K562 (cell line): Measurements from ENCODE around the gene PXN. TPM values are rescaled to one million over a fixed set of nuclear protein-coding genes. Genes with fewer than 3 reads are reported as not detected.
A peak's percentile ranks its signal among the peaks of the same experiment; 100 is the strongest.

Experiments
- ATF1 ChIP-seq, 2 experiments: fragments of 450-650 bp in 1 of 2; IDR thresholded peaks; 2 replicates each; pipeline ENCODE4 v1.6.1; 2016; ENCODE audit warnings: missing compliant biosample characterization in 1 of 2, missing genetic modification characterization in 1 of 2
- BACH1 ChIP-seq: fragments of 200-800 bp; sonication (Bioruptor generic); IDR thresholded peaks from 2 replicates; pipeline ENCODE4 v1.6.1; 2016; ENCODE audit warnings: missing genetic modification characterization, missing compliant biosample characterization
- BCOR ChIP-seq: fragments of 450-650 bp; IDR thresholded peaks from 2 replicates; pipeline ENCODE4 v1.6.1; 2016
- BRCA1 ChIP-seq, 2 experiments: fragments of 450-650 bp in 1 of 2; sonication (generic) in 1 of 2; formaldehyde crosslinking in 1 of 2; IDR thresholded peaks; 2 replicates each; pipeline versions ENCODE4 v1.5.0 to v1.6.1; 2017 to 2020; ENCODE audit warnings: mild to moderate bottlenecking in 1 of 2, missing genetic modification reagents in 1 of 2
- CHAMP1 ChIP-seq: fragments of 450-650 bp; IDR thresholded peaks from 2 replicates; pipeline ENCODE4 v1.6.1; 2016; ENCODE audit warnings: mild to moderate bottlenecking
- FOS ChIP-seq: IDR thresholded peaks from 3 replicates; pipeline ENCODE4 v1.6.1; 2011; ENCODE audit not compliant: insufficient read length; ENCODE audit errors: extremely low read depth
- MLX ChIP-seq, 2 experiments: fragments of 450-650 bp in 1 of 2; sonication (generic) in 1 of 2; formaldehyde crosslinking; conservative IDR thresholded peaks; 2 replicates each; pipeline versions ENCODE4 v1.4.0 to v1.8.1; 2020 to 2022; ENCODE audit warnings: mild to moderate bottlenecking in 1 of 2, missing genetic modification reagents in 1 of 2
- NELFE ChIP-seq: IDR thresholded peaks from 2 replicates; pipeline ENCODE4 v1.6.1; 2011; ENCODE audit warnings: mild to moderate bottlenecking; ENCODE audit not compliant: insufficient read depth, insufficient read length
- NEUROD1 ChIP-seq: fragments of 150-350 bp; IDR thresholded peaks from 2 replicates; pipeline ENCODE4 v1.6.1; 2014; ENCODE audit warnings: borderline replicate concordance, low read length, low read depth; ENCODE audit not compliant: partially characterized antibody
- NR2C2 ChIP-seq, 2 experiments: fragments of 200-800 bp in 1 of 2; sonication (Bioruptor generic) in 1 of 2; sonication (generic) in 1 of 2; formaldehyde crosslinking in 1 of 2; IDR thresholded peaks; 2 replicates each; pipeline versions ENCODE4 v1.6.1 to v1.8.0; 2016 to 2022; ENCODE audit warnings: mild to moderate bottlenecking in 1 of 2, missing compliant biosample characterization in 1 of 2, missing genetic modification characterization in 1 of 2, missing genetic modification reagents in 1 of 2
- PREB ChIP-seq: sonication (generic); formaldehyde crosslinking; IDR thresholded peaks from 2 replicates; pipeline ENCODE4 v1.8.1; 2023; ENCODE audit warnings: mild to moderate bottlenecking, missing genetic modification reagents
- ZNF217 ChIP-seq: sonication (generic); formaldehyde crosslinking; IDR thresholded peaks from 2 replicates; pipeline ENCODE4 v1.8.0; 2022; ENCODE audit warnings: mild to moderate bottlenecking, missing genetic modification reagents
- polyA plus RNA-seq, 8 experiments: library from polyadenylated mRNA; depleted of rRNA in 4 of 8; stranded (reverse) in 5 of 8; unstranded in 3 of 8; fragments of >200 nt; fragmentation: Nextera tagmentation in 2 of 8; fragmentation: Illumina TruSeq in 1 of 8; extraction: Ambion mirVana in 2 of 8; extraction: Trizol in 1 of 8; gene quantifications; 2 replicates each; pipeline versions ENCODE4 v1.2.1 to v1.2.3, GENCODE V29; 2011 to 2014; ENCODE audit warnings: inconsistent platforms in 1 of 8, missing spikeins in 1 of 8
- total RNA-seq, 7 experiments: library from RNA; depleted of rRNA in 6 of 7; stranded (reverse); fragments of >200 nt in 6 of 7; fragmentation: Illumina TruSeq in 2 of 7; extraction: Trizol in 2 of 7; gene quantifications; 2 replicates each; pipeline versions ENCODE4 v1.2.1 to v1.2.3, GENCODE V29; 2011 to 2021; ENCODE audit warnings: low replicate concordance in 1 of 7
- TF ChIP-seq, protein P1 (sequence below): sonication (generic); formaldehyde crosslinking; IDR thresholded peaks from 2 replicates; pipeline ENCODE4 v1.9.0; 2022; ENCODE audit warnings: mild to moderate bottlenecking, missing genetic modification reagents
- TF ChIP-seq, protein P2 (sequence below): IDR thresholded peaks from 3 replicates; pipeline ENCODE4 v1.6.1; 2011; ENCODE audit warnings: borderline replicate concordance, mild to moderate bottlenecking; ENCODE audit not compliant: insufficient read length, insufficient read depth
- TF ChIP-seq, protein P3 (sequence below): fragments of 450-650 bp; IDR thresholded peaks from 2 replicates; pipeline ENCODE4 v1.6.1; 2018; ENCODE audit warnings: mild to moderate bottlenecking, low read depth; ENCODE audit not compliant: partially characterized antibody
- TF ChIP-seq, protein P4 (sequence below): fragments of 250-450 bp; sonication (Bioruptor Pico); IDR thresholded peaks from 2 replicates; pipeline ENCODE4 v1.9.0; 2021; ENCODE audit warnings: mild to moderate bottlenecking
- TF ChIP-seq, protein P5 (sequence below): fragments of 250-450 bp; sonication (Bioruptor Pico); IDR thresholded peaks from 2 replicates; pipeline ENCODE4 v1.4.0; 2020

The PXN gene
- total and polyA plus RNA-seq, 9 of the 15 experiments (the other 6 are each of a cell fraction or from before 2014, with no cell fraction given) = 4.0 to 74.1 (median 18.6) TPM

DNA sequence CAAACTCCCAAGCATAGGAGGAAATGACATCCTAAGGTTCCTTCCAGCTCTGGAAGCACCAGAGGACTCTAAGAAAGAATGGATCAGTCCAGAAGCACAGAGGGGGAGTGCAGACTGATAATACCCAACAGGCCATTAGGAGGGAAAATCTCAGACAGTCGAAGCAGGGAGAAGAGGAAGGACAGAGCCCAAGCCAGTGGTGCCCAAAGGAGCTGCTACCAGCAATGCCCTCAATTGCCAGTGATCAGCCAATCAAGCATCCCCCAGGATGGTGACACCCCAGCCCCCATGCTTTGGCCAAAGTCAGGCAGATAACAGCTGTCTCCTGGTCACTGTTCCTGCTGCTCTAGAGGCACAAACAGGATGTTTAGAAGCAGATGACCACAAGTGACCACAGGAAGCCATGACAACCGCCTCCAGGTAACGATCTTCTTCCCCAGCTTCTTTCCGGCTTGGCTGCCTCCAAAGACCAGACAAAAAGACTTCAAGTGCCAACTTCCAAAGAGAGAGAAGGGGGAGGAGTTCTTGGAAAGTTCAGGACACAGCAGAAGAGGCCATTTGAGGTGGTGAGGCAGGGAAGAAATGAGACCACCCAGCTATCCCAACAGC, 16.2 kb downstream of the PXN start (continued):
- TF ChIP-seq CHAMP1 (no peak), ATF1 (CRISPR knock-in tag; IDR thresholded peaks at IDR 0.05) (no peak), ATF1 (tag; IDR thresholded peaks at IDR 0.05) (no peak), BACH1 (tag) (no peak), BRCA1 (IDR thresholded peaks at IDR 0.05) (no peak), BRCA1 (CRISPR knock-in tag; IDR thresholded peaks at IDR 0.05) (no peak), NR2C2 (CRISPR knock-in tag; IDR thresholded peaks at IDR 0.05) (no peak), NR2C2 (tag; IDR thresholded peaks at IDR 0.05) (peak; percentile 24; the same call in 1 of the 2 replicates), MLX (CRISPR knock-in tag; conservative IDR thresholded peaks at IDR 0.05) (no peak), NEUROD1 (peak; percentile 54), FOS (no peak), NELFE (no peak), ZNF217 (CRISPR knock-in tag) (no peak), BCOR (no peak), PREB (no peak)
- TF ChIP-seq, protein P1, sequence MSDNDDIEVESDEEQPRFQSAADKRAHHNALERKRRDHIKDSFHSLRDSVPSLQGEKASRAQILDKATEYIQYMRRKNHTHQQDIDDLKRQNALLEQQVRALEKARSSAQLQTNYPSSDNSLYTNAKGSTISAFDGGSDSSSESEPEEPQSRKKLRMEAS = 0 out of 2 replicates have a peak, but pooled peaks have one; percentile 15
- TF ChIP-seq, protein P2, sequence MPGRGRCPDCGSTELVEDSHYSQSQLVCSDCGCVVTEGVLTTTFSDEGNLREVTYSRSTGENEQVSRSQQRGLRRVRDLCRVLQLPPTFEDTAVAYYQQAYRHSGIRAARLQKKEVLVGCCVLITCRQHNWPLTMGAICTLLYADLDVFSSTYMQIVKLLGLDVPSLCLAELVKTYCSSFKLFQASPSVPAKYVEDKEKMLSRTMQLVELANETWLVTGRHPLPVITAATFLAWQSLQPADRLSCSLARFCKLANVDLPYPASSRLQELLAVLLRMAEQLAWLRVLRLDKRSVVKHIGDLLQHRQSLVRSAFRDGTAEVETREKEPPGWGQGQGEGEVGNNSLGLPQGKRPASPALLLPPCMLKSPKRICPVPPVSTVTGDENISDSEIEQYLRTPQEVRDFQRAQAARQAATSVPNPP = no peak
- TF ChIP-seq, protein P3, sequence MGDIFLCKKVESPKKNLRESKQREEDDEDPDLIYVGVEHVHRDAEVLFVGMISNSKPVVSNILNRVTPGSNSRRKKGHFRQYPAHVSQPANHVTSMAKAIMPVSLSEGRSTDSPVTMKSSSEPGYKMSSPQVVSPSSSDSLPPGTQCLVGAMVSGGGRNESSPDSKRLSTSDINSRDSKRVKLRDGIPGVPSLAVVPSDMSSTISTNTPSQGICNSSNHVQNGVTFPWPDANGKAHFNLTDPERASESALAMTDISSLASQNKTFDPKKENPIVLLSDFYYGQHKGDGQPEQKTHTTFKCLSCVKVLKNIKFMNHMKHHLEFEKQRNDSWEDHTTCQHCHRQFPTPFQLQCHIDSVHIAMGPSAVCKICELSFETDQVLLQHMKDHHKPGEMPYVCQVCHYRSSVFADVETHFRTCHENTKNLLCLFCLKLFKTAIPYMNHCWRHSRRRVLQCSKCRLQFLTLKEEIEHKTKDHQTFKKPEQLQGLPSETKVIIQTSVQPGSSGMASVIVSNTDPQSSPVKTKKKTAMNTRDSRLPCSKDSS = no peak
- TF ChIP-seq, protein P4, sequence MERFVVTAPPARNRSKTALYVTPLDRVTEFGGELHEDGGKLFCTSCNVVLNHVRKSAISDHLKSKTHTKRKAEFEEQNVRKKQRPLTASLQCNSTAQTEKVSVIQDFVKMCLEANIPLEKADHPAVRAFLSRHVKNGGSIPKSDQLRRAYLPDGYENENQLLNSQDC (CRISPR knock-in tag) = no peak
- TF ChIP-seq, protein P5, sequence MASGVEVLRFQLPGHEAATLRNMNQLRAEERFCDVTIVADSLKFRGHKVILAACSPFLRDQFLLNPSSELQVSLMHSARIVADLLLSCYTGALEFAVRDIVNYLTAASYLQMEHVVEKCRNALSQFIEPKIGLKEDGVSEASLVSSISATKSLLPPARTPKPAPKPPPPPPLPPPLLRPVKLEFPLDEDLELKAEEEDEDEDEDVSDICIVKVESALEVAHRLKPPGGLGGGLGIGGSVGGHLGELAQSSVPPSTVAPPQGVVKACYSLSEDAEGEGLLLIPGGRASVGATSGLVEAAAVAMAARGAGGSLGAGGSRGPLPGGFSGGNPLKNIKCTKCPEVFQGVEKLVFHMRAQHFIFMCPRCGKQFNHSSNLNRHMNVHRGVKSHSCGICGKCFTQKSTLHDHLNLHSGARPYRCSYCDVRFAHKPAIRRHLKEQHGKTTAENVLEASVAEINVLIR (CRISPR knock-in tag) = no peak
